Endothelial cell of umbilical vein (primary cell): ENCODE measurements around the gene SARNP. TPM values are rescaled to one million over a fixed set of nuclear protein-coding genes. Genes with fewer than 3 reads are reported as not detected.

Experiments
- BruUV-seq: library from RNA; stranded (reverse); fragments of 400-500 nt; replicated peaks from 2 replicates; lab custom pipeline; 2021; lab: Mats Ljungman, UMichigan
- CTCF ChIA-PET: fragments of 300-600, 350-600 bp; sonication (Branson Sonifier 250); formaldehyde crosslinking; loops from one replicate; lab custom pipeline; 2021; ENCODE audit warnings: antibody characterized with exemption, inconsistent platforms; lab: Charles Lee
- POLR2A ChIA-PET: fragments of 300-600, 350-600 bp; sonication (Branson Sonifier 250); formaldehyde crosslinking; loops from one replicate; lab custom pipeline; 2021; ENCODE audit warnings: antibody characterized with exemption, inconsistent platforms; lab: Charles Lee
- DNase-seq: peaks from one replicate; pipeline ENCODE4 v3.0.0-alpha.2; 2011; ENCODE audit warnings: low read depth, low spot score
- FAIRE-seq: peaks from 2 replicates; lab custom pipeline; 2011; peaks lifted over from hg19 to GRCh38; lab: Jason Lieb, UNC
- H2AFZ ChIP-seq: 2 replicates; pipeline ENCODE4 v1.6.0; 2012; ENCODE audit warnings: low read depth, low read length, control low read depth, inconsistent platforms
- H3K27ac ChIP-seq: 2 replicates; pipeline ENCODE4 v1.5.1; 2011; ENCODE audit warnings: low read depth, mild to moderate bottlenecking, control low read depth, low read length, moderate library complexity; ENCODE audit not compliant: insufficient read depth
- H3K27me3 ChIP-seq, 2 experiments: 2 replicates each; pipeline versions ENCODE4 v1.6.0 to v1.6.1; 2011; ENCODE audit warnings: low read length in 2 of 2, mixed read lengths in 1 of 2; ENCODE audit not compliant: control insufficient read depth in 2 of 2, insufficient read depth in 2 of 2
- H3K36me3 ChIP-seq, 2 experiments: 2 replicates in 1 of 2; 3 replicates in 1 of 2; pipeline ENCODE4 v1.5.1; 2011; ENCODE audit warnings: low read length in 2 of 2, mild to moderate bottlenecking in 1 of 2, moderate library complexity in 1 of 2; ENCODE audit not compliant: control insufficient read depth in 2 of 2, insufficient read depth in 2 of 2; ENCODE audit errors: extremely low read depth in 1 of 2
- H3K4me1 ChIP-seq: 3 replicates; pipeline ENCODE4 v1.5.1; 2011; ENCODE audit warnings: mild to moderate bottlenecking, low read length; ENCODE audit not compliant: control insufficient read depth, insufficient read depth; ENCODE audit errors: extremely low read depth
- H3K4me2 ChIP-seq: 2 replicates; pipeline ENCODE4 v1.6.1; 2011; ENCODE audit warnings: low read length, control low read depth, mixed read lengths; ENCODE audit not compliant: insufficient read depth
- H3K4me3 ChIP-seq, 3 experiments: fragments of 200-600 bp in 1 of 3; sonication (generic), shearing (Covaris generic) in 1 of 3; replicated peaks in 1 of 3; 2 replicates each; pipeline ENCODE4 v1.5.1; 2011 to 2016; ENCODE audit warnings: control low read depth in 3 of 3, low read length in 3 of 3, mild to moderate bottlenecking in 2 of 3, inconsistent platforms in 1 of 3, low read depth in 1 of 3, moderate library complexity in 1 of 3; ENCODE audit not compliant: insufficient read depth in 1 of 3
- H3K79me2 ChIP-seq: 2 replicates; pipeline ENCODE4 v1.6.0; 2012; ENCODE audit warnings: low read length, inconsistent platforms; ENCODE audit not compliant: control insufficient read depth, insufficient read depth
- H3K9ac ChIP-seq: replicated peaks from 2 replicates; pipeline ENCODE3; 2011; ENCODE audit warnings: low read length, control low read depth; ENCODE audit not compliant: insufficient read depth; ENCODE audit errors: extremely low read depth
- H3K9me1 ChIP-seq: replicated peaks from 3 replicates; pipeline ENCODE4 v1.6.0; 2011; ENCODE audit warnings: mild to moderate bottlenecking, low read length; ENCODE audit not compliant: control insufficient read depth, insufficient read depth; ENCODE audit errors: extremely low read depth
- H3K9me3 ChIP-seq: replicated peaks from 2 replicates; pipeline ENCODE4 v1.5.1; 2012; ENCODE audit warnings: low read length, inconsistent platforms; ENCODE audit not compliant: control insufficient read depth, insufficient read depth
- H4K20me1 ChIP-seq: replicated peaks from 2 replicates; pipeline ENCODE3; 2011; ENCODE audit warnings: mild to moderate bottlenecking, low read length; ENCODE audit not compliant: control insufficient read depth, insufficient read depth; ENCODE audit errors: extremely low read depth
- EZH2 ChIP-seq: IDR thresholded peaks from 2 replicates; pipeline ENCODE4 v1.6.1; 2012; ENCODE audit warnings: borderline replicate concordance, low read depth, mild to moderate bottlenecking, moderate library complexity, low read length, inconsistent platforms; ENCODE audit not compliant: severe bottlenecking
- FOS ChIP-seq: IDR thresholded peaks from 2 replicates; pipeline ENCODE4 v1.6.1; 2011; ENCODE audit warnings: mild to moderate bottlenecking, low read length, moderate library complexity, borderline replicate concordance; ENCODE audit not compliant: insufficient read depth
- GATA2 ChIP-seq: IDR thresholded peaks from 2 replicates; pipeline ENCODE4 v1.7.0; 2011; ENCODE audit warnings: low read depth, mild to moderate bottlenecking, moderate library complexity, mixed read lengths, low read length; ENCODE audit not compliant: insufficient read length, insufficient read depth
- JUN ChIP-seq: IDR thresholded peaks from 2 replicates; pipeline ENCODE4 v1.6.1; 2011; ENCODE audit warnings: borderline replicate concordance, low read depth; ENCODE audit not compliant: insufficient read length, insufficient read depth
- MAX ChIP-seq: IDR thresholded peaks from 2 replicates; pipeline ENCODE4 v1.6.1; 2011; ENCODE audit not compliant: insufficient read depth, insufficient read length
- MYC ChIP-seq: IDR thresholded peaks from one replicate; pipeline ENCODE4 v1.6.1; 2011; ENCODE audit warnings: mild to moderate bottlenecking, low read depth, low read length
- POLR2A ChIP-seq: IDR thresholded peaks from 2 replicates; pipeline ENCODE4 v1.6.1; 2012; ENCODE audit warnings: low read depth, mild to moderate bottlenecking, control low read depth, low read length
- POLR2AphosphoS5 ChIP-seq: IDR thresholded peaks from 2 replicates; pipeline ENCODE4 v1.6.1; 2012; ENCODE audit warnings: low read depth, mild to moderate bottlenecking, control low read depth, low read length, moderate library complexity; ENCODE audit not compliant: insufficient read depth
- dilution Hi-C: fragments of 300-500 bp; cut with MboI; formaldehyde crosslinking; loops from one replicate; pipeline ENCODE4 v1.15.0; 2019; ENCODE audit warnings: low sequenced_read_pairs; ENCODE audit not compliant: extremely low pct_ligation_motif_present
- intact Hi-C: fragments of 100-400 bp; cut with micrococcal nuclease; formaldehyde crosslinking; loops from one replicate; pipeline ENCODE4 v1.10.0; 2022
- polyA plus RNA-seq, 4 experiments: library from polyadenylated mRNA; depleted of rRNA in 3 of 4; stranded (reverse) in 3 of 4; unstranded in 1 of 4; fragments of >200 nt; gene quantifications; 2 replicates each; pipeline versions ENCODE4 v1.2.1 to v1.2.3, GENCODE V29; 2011 to 2012; ENCODE audit warnings: missing spikeins in 1 of 4
- total RNA-seq: library from RNA; stranded (reverse); gene quantifications from 2 replicates; pipeline ENCODE4 v1.2.3, GENCODE V29; 2021
- TF ChIP-seq, protein P1 (sequence below), 2 donors: IDR thresholded peaks; 1 replicate in 1 of 2; 2 replicates in 1 of 2; pipeline ENCODE4 v1.5.1; 2011; ENCODE audit warnings: low read length in 2 of 2, mild to moderate bottlenecking in 2 of 2, moderate library complexity in 2 of 2, control low read depth in 1 of 2, inconsistent platforms in 1 of 2, low read depth in 1 of 2; ENCODE audit not compliant: insufficient read depth in 1 of 2; ENCODE audit errors: extremely low read depth in 1 of 2

Gene SARNP
- total and polyA plus RNA-seq, 2 donors (not counting 3 experiments of a cell fraction or from before 2014, with no cell fraction given) = 88.1 to 101 TPM

DNA sequence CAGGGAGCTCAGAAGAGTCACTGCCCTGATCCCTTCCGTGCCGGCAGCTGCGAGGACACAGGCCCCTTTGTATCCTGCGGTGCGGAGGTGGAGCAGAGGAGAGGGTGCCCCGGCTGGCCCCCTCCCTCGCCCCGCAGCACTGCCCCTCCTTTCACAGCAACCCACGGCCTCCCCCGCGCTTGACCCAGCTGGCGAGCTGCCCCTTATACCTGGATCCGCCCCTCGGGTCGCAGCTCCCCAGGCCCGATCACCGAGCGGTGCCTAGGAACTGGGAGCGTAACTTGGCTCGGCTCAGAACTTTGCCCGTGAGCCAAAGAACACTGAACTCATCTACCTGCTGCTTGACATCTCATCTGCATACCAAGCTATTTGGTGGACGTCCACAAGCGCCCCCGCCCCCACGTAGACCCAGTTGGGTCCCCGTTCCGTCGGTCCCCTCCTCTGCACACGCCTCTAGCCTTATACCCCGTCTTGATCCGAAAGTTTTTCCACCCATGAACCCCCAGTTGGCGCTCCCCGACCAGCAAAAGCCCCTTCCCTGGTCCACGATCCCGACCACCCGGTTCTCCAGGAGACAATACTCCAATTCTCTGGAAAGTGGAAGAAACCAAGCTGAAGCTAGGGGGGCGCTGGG, 12.6 kb upstream of the SARNP start:
- BruUV-seq = TSS peak; percentile 58
- H3K4me1 ChIP-seq = peaks cover 27% of the 10 kb centered on the region
- H3K4me3 ChIP-seq = peak overlapping the region; percentile 81 to 92 (median 82)
- dilution Hi-C loops (no loop called here), intact Hi-C loops (loop anchor here (1.0 kb wide), 5 partner anchors 12 to 275 kb away; partner anchors contain the start of genes ORMDL2 and PYM1)
- peak overlapping the region; percentile 74 for H3K4me2 ChIP-seq
- TF ChIP-seq JUN (no peak), POLR2AphosphoS5 (peak; percentile 4)
- H4K20me1 ChIP-seq = no peaks in the 10 kb centered on the region
- H3K9ac ChIP-seq = peak overlapping the region; percentile 86
- DNase-seq (peak; percentile 70), FAIRE-seq (peak; percentile 26)
- no peaks in the 10 kb centered on the region for H3K9me1 ChIP-seq
- H3K27ac ChIP-seq = peak overlapping the region; percentile 60
- H3K36me3 ChIP-seq = no peaks in the 10 kb centered on the region
- H3K79me2 ChIP-seq = peaks cover 32% of the 10 kb centered on the region
- CTCF ChIA-PET = interaction anchor here (0.9 to 4.5 kb wide), 16 partner anchors 9 to 199 kb away, joined by 3 to 38 read pairs (median 6); partner anchors contain the start of genes MMP19, ORMDL2, RAB5B and SARNP
- peak overlapping the region; percentile 25 for H2AFZ ChIP-seq
- H3K9me3 ChIP-seq = no peaks in the 10 kb centered on the region
- no peaks in the 10 kb centered on the region for H3K27me3 ChIP-seq
- POLR2A ChIA-PET = interaction anchor here (0.6 to 3.1 kb wide), 8 partner anchors 9 to 165 kb away, joined by 4 to 40 read pairs (median 8); partner anchors contain the start of genes ORMDL2, PYM1, RAB5B and SARNP

DNA sequence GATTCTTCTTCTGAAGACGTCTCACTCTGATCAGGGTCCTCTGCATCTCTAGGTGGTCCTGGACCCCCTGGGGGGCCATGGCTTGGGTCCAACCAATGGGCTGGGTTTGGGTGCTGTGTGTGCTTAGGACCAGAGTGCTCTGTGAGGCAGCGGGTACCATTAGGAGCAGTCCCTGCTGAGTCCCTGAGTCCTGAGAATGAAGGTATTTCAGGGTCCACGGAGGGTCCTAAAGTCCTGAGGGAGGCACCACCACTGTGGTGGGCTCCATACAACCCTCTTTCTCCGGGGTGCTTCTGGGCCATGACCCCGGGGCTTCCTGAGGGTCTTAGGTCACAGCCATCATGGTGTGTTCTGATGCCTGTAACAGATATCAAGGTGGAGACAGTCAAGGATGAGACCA, 10.8 kb upstream of the SARNP start:
- dilution Hi-C loops (no loop called here), intact Hi-C loops (no loop called here)
- Histone ChIP-seq H4K20me1 (no peaks in the 10 kb centered on the region), H3K9me1 (no peaks in the 10 kb centered on the region), H2AFZ (no peak overlapping the region), H3K9ac (peak overlapping the region; percentile 63), H3K4me3 (peak overlapping the region; percentile 51 to 82 (median 81)), H3K4me2 (peak overlapping the region; percentile 74), H3K27ac (peak overlapping the region; percentile 38), H3K4me1 (peaks cover 27% of the 10 kb centered on the region), H3K79me2 (peaks cover 37% of the 10 kb centered on the region), H3K9me3 (no peaks in the 10 kb centered on the region), H3K36me3 (no peaks in the 10 kb centered on the region), H3K27me3 (no peaks in the 10 kb centered on the region)
- BruUV-seq = no TSS peak
- POLR2A ChIA-PET = interaction anchor here (3.1 kb wide), 1 partner anchor 11 kb away, joined by 40 read pairs; the partner anchor contains the start of genes ORMDL2 and SARNP
- FAIRE-seq = no peak
- DNase-seq = no peak
- CTCF ChIA-PET = interaction anchor here (1.8 to 3.1 kb wide), 3 partner anchors 9 to 112 kb away, joined by 8 to 38 read pairs (median 19); partner anchors contain the start of genes ORMDL2 and SARNP
- TF ChIP-seq MAX (no peak), EZH2 (no peak), FOS (no peak), GATA2 (no peak), MYC (no peak), JUN (no peak), POLR2AphosphoS5 (no peak), POLR2A (no peak)
- TF ChIP-seq, protein P1, sequence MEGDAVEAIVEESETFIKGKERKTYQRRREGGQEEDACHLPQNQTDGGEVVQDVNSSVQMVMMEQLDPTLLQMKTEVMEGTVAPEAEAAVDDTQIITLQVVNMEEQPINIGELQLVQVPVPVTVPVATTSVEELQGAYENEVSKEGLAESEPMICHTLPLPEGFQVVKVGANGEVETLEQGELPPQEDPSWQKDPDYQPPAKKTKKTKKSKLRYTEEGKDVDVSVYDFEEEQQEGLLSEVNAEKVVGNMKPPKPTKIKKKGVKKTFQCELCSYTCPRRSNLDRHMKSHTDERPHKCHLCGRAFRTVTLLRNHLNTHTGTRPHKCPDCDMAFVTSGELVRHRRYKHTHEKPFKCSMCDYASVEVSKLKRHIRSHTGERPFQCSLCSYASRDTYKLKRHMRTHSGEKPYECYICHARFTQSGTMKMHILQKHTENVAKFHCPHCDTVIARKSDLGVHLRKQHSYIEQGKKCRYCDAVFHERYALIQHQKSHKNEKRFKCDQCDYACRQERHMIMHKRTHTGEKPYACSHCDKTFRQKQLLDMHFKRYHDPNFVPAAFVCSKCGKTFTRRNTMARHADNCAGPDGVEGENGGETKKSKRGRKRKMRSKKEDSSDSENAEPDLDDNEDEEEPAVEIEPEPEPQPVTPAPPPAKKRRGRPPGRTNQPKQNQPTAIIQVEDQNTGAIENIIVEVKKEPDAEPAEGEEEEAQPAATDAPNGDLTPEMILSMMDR (IDR thresholded peaks at IDR 0.05; ENCODE audit: extremely low read depth in 1 of 2, insufficient read depth in 1 of 2, low read depth in 1 of 2, low read length in 2 of 2) = no peak
